K562 (cell line): ENCODE results near the gene ADRA2B. TPM values are rescaled to one million over a fixed set of nuclear protein-coding genes. Genes with fewer than 3 reads are reported as not detected.

Source experiments
- ATAC-seq: fragments of 200-7000 bp; cut with Tn5 transposase; 3 replicates; pipeline ENCODE4 v1.9.1; 2020; ENCODE audit warnings: moderate library complexity
- BruUV-seq: library from RNA; stranded (reverse); fragments of 400-500 nt; replicated peaks from 2 replicates; lab custom pipeline; 2021; lab: Mats Ljungman, UMichigan
- CTCF ChIA-PET: fragments of 300-600 bp; formaldehyde crosslinking; extraction: SDS; loops from one replicate; lab custom pipeline; 2021; ENCODE audit warnings: low intra/inter-chr PET ratio; lab: Yijun Ruan, JAX
- POLR2A ChIA-PET: fragments of 300-600, 350-650 bp; sonication (Branson Sonifier 250); formaldehyde crosslinking; extraction: SDS; loops from one replicate; lab custom pipeline; 2021; ENCODE audit warnings: antibody characterized with exemption, inconsistent platforms; lab: Yijun Ruan, JAX
- DNase-seq, 4 experiments: peaks; one replicate each; pipeline versions ENCODE4 v3.0.0 to v3.0.0-alpha.2; 2011 to 2018; ENCODE audit warnings: low spot score in 3 of 4, mixed read lengths in 3 of 4; ENCODE audit errors: extremely low read depth in 1 of 4
- FAIRE-seq: peaks from 2 replicates; lab custom pipeline; 2011; peaks lifted over from hg19 to GRCh38; lab: Jason Lieb, UNC
- H2AFZ ChIP-seq: 2 replicates; pipeline ENCODE4 v1.6.0; 2011; ENCODE audit warnings: low read depth, low read length, control low read depth, inconsistent platforms
- H3K27ac ChIP-seq: fragments of 200-600 bp; 3 replicates; pipeline ENCODE4 v1.8.0; 2011; ENCODE audit warnings: low read depth, mild to moderate bottlenecking, control low read depth, inconsistent platforms, low read length, moderate library complexity, mixed read lengths; ENCODE audit errors: extremely low read depth
- H3K27me3 ChIP-seq, 2 experiments: fragments of 300-600 bp in 1 of 2; 2 replicates in 1 of 2; 3 replicates in 1 of 2; pipeline versions ENCODE4 v1.6.0 to v1.8.0; 2011; ENCODE audit warnings: inconsistent platforms in 2 of 2, low read length in 2 of 2, mild to moderate bottlenecking in 1 of 2, mixed read lengths in 1 of 2, moderate library complexity in 1 of 2; ENCODE audit not compliant: control insufficient read depth in 2 of 2, insufficient read depth in 2 of 2
- H3K36me3 ChIP-seq: fragments of 300-600 bp; 3 replicates; pipeline ENCODE4 v1.8.0; 2011; ENCODE audit warnings: mild to moderate bottlenecking, low read length, inconsistent platforms; ENCODE audit not compliant: control insufficient read depth, insufficient read depth
- H3K4me1 ChIP-seq, 2 experiments: fragments of 200-600 bp in 1 of 2; replicated peaks in 1 of 2; 2 replicates in 1 of 2; 3 replicates in 1 of 2; pipeline versions ENCODE4 v1.5.1 to v1.8.0; 2011; ENCODE audit warnings: inconsistent platforms in 2 of 2, low read length in 2 of 2, mild to moderate bottlenecking in 1 of 2, mixed read lengths in 1 of 2, moderate library complexity in 1 of 2; ENCODE audit not compliant: control insufficient read depth in 2 of 2, insufficient read depth in 2 of 2
- H3K4me2 ChIP-seq: 2 replicates; pipeline ENCODE4 v1.6.1; 2011; ENCODE audit warnings: low read length, control low read depth, inconsistent platforms, mixed read lengths; ENCODE audit not compliant: insufficient read depth
- H3K4me3 ChIP-seq: fragments of 200-600 bp; sonication (generic), shearing (Covaris generic); 2 replicates; pipeline ENCODE4 v1.5.1; 2016; ENCODE audit warnings: control low read depth, inconsistent platforms
- H3K79me2 ChIP-seq: fragments of 200-600 bp; 3 replicates; pipeline ENCODE4 v1.8.0; 2011; ENCODE audit warnings: low read length, inconsistent platforms; ENCODE audit not compliant: control insufficient read depth, insufficient read depth
- H3K9ac ChIP-seq, 2 experiments: 2 replicates each; pipeline versions ENCODE4 v1.6.0 to v1.6.1; 2011; ENCODE audit warnings: low read depth in 2 of 2, low read length in 2 of 2, control low read depth in 1 of 2, inconsistent platforms in 1 of 2, mild to moderate bottlenecking in 1 of 2, mixed read lengths in 1 of 2; ENCODE audit not compliant: insufficient read depth in 1 of 2
- H3K9me1 ChIP-seq: one replicate; pipeline ENCODE4 v1.6.0; 2011; ENCODE audit warnings: inconsistent platforms, mild to moderate bottlenecking, low read length, moderate library complexity; ENCODE audit not compliant: control insufficient read depth, insufficient read depth
- H3K9me3 ChIP-seq: replicated peaks from 2 replicates; pipeline ENCODE4 v1.5.1; 2011; ENCODE audit warnings: low read depth, low read length, inconsistent platforms; ENCODE audit not compliant: control insufficient read depth, insufficient read depth
- H4K20me1 ChIP-seq: replicated peaks from 2 replicates; pipeline ENCODE4 v1.6.1; 2011; ENCODE audit warnings: low read length, inconsistent platforms, mixed read lengths; ENCODE audit not compliant: control insufficient read depth, insufficient read depth
- CTCF ChIP-seq, 3 experiments: IDR thresholded peaks in 2 of 3; conservative IDR thresholded peaks in 1 of 3; 2 replicates each; pipeline ENCODE4 v1.5.1; 2011 to 2012; ENCODE audit warnings: low read length in 3 of 3, mild to moderate bottlenecking in 3 of 3, control low read depth in 2 of 3, improper control_type of control experiment in 1 of 3, inconsistent platforms in 1 of 3, low read depth in 1 of 3, mixed read lengths in 1 of 3, moderate library complexity in 1 of 3; ENCODE audit not compliant: insufficient read depth in 2 of 3
- EHMT2 ChIP-seq: fragments of 450-650 bp; IDR thresholded peaks from 2 replicates; pipeline ENCODE4 v1.6.1; 2018; ENCODE audit warnings: antibody characterized with exemption
- KLF1 ChIP-seq: fragments of 450-650 bp; IDR thresholded peaks from 2 replicates; pipeline ENCODE4 v1.6.1; 2016; ENCODE audit warnings: missing genetic modification characterization, missing compliant biosample characterization
- ZNF586 ChIP-seq: fragments of 450-650 bp; formaldehyde crosslinking; conservative IDR thresholded peaks from 2 replicates; pipeline ENCODE4 v1.4.0; 2020; ENCODE audit warnings: mild to moderate bottlenecking, moderate library complexity
- WGBS: fragments of 100-300 bp; shearing (Covaris generic); methylation state at CpG from one replicate; pipeline ENCODE4 v1.1.6; 2016; ENCODE audit warnings: low coverage, mixed read lengths; ENCODE audit not compliant: insufficient coverage; ENCODE audit errors: missing lambda C conversion rate; 5-methylcytosine and 5-hydroxymethylcytosine counted together
- in situ Hi-C: fragments of 300-500 bp; cut with MboI; formaldehyde crosslinking; loops from 4 replicates; pipeline ENCODE4 v1.15.0; 2018; ENCODE audit warnings: inconsistent platforms, mixed read lengths
- intact Hi-C: fragments of 100-400 bp; cut with micrococcal nuclease; formaldehyde crosslinking; loops from 2 replicates; pipeline ENCODE4 v1.14.2; 2022
- polyA plus RNA-seq, 8 experiments: library from polyadenylated mRNA; depleted of rRNA in 4 of 8; stranded (reverse) in 5 of 8; unstranded in 3 of 8; fragments of >200 nt; fragmentation: Nextera tagmentation in 2 of 8; fragmentation: Illumina TruSeq in 1 of 8; extraction: Ambion mirVana in 2 of 8; extraction: Trizol in 1 of 8; gene quantifications; 2 replicates each; pipeline versions ENCODE4 v1.2.1 to v1.2.3, GENCODE V29; 2011 to 2014; ENCODE audit warnings: inconsistent platforms in 1 of 8, missing spikeins in 1 of 8
- total RNA-seq, 7 experiments: library from RNA; depleted of rRNA in 6 of 7; stranded (reverse); fragments of >200 nt in 6 of 7; fragmentation: Illumina TruSeq in 2 of 7; extraction: Trizol in 2 of 7; gene quantifications; 2 replicates each; pipeline versions ENCODE4 v1.2.1 to v1.2.3, GENCODE V29; 2011 to 2021; ENCODE audit warnings: low replicate concordance in 1 of 7

Gene ADRA2B
- total and polyA plus RNA-seq, 9 of the 15 experiments (the other 6 are each of a cell fraction or from before 2014, with no cell fraction given), result not detected

GRCh38 chr2:96153991-96154431 lies 37.6 kb upstream of the ADRA2B start:
- Histone ChIP-seq H3K9ac (peak overlapping the region in 1 of 2 experiments; percentile 35; a peak in 1 of 4 replicates), H3K4me2 (no peak overlapping the region), H3K9me3 (no peaks in the 10 kb centered on the region), H3K79me2 (no peaks in the 10 kb centered on the region), H3K27me3 (no peaks in the 10 kb centered on the region), H2AFZ (no peak overlapping the region), H3K27ac (no peak overlapping the region), H3K4me3 (no peak overlapping the region), H3K4me1 (peaks cover 20 to 36% of the 10 kb centered on the region in 2 experiments), H3K9me1 (peaks cover 3% of the 10 kb centered on the region), H3K36me3 (no peaks in the 10 kb centered on the region), H4K20me1 (no peaks in the 10 kb centered on the region)
- DNase-seq, result no peak
- FAIRE-seq, result no peak
- ChIA-PET POLR2A (no interaction called here), CTCF (no interaction called here)
- peak; percentile 10; the same call in 1 of the 3 replicates for ATAC-seq
- no TSS peak for BruUV-seq
- no peak for TF ChIP-seq ZNF586 (CRISPR knock-in tag)
- peak; percentile 18 to 60 (median 22); a peak in 3 of 6 replicates for TF ChIP-seq CTCF (IDR thresholded peaks at IDR 0.05 in 2 of 3, conservative IDR thresholded peaks at IDR 0.05 in 1 of 3; ENCODE audit: insufficient read depth in 2 of 3, low read depth in 1 of 3, low read length in 3 of 3)
- WGBS, result 25% methylated on average over 4 of the region's 7 CpGs
- in situ Hi-C loops, result no loop called here
- intact Hi-C loops, result no loop called here

- H3K4me2 ChIP-seq, result no peak overlapping the region
- no peak overlapping the region for H3K9ac ChIP-seq
- in situ Hi-C loops, result no loop called here
- ChIA-PET CTCF (no interaction called here), POLR2A (no interaction called here)
- H3K36me3 ChIP-seq, result no peaks in the 10 kb centered on the region
- FAIRE-seq, result no peak
- H3K4me3 ChIP-seq, result no peak overlapping the region
- H3K9me1 ChIP-seq, result peaks cover 2% of the 10 kb centered on the region
- TF ChIP-seq EHMT2, result no peak
- TF ChIP-seq KLF1, result no peak
- intact Hi-C loops, result no loop called here
- H3K27ac ChIP-seq, result no peak overlapping the region
- peaks cover 15 to 36% of the 10 kb centered on the region in 2 experiments for H3K4me1 ChIP-seq
- no peak for ATAC-seq
- H2AFZ ChIP-seq, result no peak overlapping the region
- no peak for DNase-seq
- H3K79me2 ChIP-seq, result no peaks in the 10 kb centered on the region
- BruUV-seq, result no TSS peak
- H4K20me1 ChIP-seq, result no peaks in the 10 kb centered on the region
- no peaks in the 10 kb centered on the region for H3K9me3 ChIP-seq
- WGBS, result 19% methylated on average over 5 of the region's 7 CpGs
- H3K27me3 ChIP-seq, result no peaks in the 10 kb centered on the region
Observed at GRCh38 chr2:96153291-96153713, 36.9 kb upstream of the ADRA2B start.
